Right kidney (tissue), 1 donor: ENCODE data around the gene DNAJA2.
"Not testable (repeated sequence)": the region's sequence is repeated elsewhere in the genome, so short reads cannot be mapped to it uniquely, and the experiment has no call there.

Source experiments
- DNase-seq: peaks from one replicate; pipeline ENCODE4 v3.0.0-alpha.2; 2016

DNAJA2 gene

DNA sequence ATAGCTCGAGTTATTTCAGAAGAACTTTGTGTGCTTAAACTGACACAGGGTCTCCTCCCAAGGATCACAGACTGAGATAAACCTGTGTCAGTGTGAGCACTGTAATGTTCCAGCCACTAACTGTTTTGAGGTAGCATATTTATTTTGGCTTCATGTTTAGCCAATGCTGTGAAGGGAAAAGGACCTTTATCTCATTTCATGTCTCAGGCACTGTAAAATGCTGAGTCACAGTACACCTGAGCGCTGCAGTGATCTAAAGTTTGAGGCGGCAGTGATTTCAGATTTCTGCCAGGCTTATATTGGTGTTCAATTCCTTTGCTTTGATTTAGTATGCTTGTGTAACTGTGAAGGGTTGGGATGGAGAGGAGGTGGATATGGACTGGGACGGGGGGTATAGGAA lies 3.1 kb upstream of the DNAJA2 start:
- no peak for DNase-seq

DNA sequence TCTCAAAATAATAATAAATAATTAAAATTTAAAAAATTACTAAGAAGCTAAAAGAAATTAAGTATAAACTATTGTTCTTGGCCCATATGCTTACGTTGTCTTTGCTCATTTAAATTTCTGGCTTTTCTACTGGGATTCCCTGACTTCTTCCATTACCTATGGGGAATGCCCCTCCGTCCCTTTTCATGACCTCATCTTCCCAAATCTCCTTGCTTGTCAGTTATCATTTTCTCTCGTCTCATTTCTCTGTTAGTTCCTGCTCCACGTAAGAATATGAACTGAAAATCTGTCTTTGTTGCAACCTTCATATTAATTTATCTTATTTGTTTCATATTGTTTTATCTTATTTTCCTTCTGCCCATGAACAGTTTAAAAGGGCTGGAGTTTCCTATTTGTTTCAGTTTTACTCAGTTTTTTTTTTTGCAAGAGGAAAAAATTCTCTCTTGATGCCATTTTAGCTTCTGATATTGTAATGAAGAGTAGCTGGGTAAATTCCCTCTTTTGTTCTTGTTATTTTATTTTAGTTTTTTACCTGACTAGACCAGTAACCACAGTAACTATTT lies 2.5 kb upstream of the DNAJA2 start:
- DNase-seq = no peak

DNA sequence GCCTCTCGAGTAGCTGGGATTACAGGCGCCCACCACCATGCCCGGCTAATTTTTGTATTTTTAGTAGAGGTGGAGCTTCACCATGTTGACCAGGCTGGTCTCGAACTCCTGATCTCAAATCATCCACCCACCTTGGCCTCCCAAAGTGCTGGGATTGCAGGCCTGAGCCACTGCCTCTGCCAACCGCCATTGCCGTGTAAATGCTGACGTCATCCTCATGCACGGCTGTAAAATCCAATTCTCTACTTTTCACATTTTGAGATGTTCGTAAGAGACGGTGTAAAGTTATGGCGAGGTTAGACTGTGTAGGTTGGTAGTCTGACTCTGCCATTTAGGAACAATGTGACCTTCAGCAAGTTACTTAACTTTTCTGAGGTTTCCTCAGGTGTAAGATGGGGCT lies 1.7 kb upstream of the DNAJA2 start:
- DNase-seq = no peak

DNA sequence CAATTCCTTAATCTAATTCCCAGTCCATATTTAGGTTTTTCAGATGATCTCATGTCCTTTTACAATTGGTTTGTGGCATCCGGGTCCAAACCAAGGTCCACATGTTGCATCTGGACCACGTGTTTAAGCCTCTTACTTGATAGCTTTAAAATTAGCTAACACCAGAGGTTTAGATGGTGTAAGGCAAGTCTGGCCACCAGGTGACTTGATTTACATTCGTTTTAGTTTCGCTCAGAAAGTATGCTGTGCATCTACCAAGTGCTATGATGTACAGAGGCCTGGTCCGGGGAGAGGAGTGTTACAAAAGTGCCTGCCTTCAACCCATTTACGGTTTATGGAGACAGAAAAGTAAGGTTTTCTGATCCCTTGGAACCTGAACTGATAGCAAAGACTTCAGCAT lies 878 bp upstream of the DNAJA2 start:
- peak; percentile 12 for DNase-seq

DNA sequence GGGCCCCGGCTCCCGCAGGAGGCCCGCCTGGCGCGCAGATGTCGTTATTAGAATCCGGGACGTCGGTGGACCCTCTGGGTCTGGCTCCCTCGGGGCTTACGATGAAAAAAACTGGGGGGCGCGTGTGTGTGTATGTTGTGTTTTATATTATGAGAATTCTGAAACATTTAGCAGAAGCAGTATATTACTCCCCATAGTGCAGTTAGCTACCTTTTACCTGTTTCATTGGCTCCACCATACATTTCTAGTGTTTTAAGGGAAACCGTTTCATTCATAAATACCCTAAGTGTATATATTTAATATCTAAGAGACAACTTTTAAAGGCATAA lies 486 bp upstream of the DNAJA2 start:
- DNase-seq = no peak

DNA sequence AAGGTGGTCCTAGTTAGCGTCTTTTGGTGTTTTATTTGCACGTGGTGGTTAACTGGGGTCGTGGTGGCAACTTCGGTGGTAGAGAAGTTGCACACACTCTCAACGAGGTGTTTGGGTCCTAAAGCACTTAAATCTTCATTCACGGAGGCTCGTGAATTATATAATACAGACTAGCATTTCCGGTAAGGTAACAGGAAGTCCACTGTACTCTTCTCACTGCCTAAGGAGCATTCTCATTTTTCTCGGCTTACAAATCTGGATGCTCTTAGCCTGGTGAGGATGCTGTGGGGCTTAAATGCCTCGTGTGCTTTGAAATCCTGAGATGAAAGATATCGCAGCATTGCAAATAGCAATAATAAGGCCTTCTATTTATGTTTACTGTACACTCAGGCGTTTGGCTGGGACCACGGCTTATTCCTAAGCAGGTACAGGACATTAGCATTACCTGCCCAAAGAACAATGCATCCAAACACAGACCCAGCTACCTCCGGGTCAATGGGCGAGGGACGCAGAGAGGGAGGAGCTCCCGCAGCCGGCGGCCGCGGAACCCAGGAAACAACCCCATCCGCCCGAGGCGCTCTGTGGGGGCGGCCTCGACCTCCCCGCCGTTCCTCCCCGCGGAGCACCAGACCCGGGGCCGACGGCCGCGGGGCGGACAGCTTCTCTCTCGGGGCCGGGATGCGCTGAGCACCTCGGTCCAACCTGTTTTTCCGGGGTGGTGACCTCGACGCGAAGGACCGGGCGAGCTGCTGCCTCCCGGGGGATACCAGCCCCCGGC lies 856 bp downstream of the DNAJA2 start:
- peak; percentile 76 for DNase-seq

DNA sequence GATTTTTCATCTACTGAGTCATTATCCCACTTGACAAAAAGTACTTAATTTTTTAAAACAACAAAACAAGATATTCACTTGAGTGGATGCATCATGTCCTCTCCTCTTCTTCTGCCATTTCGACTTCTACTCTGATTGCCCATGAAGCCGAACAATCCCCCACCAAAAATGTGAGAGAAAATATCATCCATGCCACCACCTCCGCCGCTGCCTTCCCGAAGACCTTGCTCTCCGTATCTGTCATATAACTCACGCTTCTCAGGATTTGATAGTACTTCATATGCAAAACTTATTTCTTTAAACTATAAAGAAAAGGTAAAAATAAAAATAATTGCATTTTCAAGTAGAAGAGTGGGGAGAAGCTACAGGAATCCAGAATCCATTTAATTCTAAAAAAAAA lies 2.2 kb downstream of the DNAJA2 start:
- no peak for DNase-seq

DNA sequence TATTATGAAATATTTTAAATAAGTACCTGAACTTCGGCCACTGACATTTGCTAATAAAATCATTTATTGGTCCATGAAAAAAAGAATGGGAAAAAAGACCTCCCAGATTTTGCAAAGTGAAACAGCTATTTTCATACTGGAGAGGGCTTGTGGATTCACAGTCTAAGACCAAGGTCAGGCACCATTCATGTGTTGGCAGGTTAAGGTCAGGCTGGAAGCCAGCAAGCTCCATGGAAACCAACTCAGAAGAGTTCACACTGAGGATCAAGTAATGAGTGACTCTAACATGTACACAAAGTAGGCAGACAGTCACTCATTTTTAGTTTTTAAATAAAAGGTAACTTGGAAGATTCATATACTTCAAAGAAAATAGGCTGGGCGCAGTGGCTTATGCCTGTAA lies 3.4 kb downstream of the DNAJA2 start:
- DNase-seq = no peak

DNA sequence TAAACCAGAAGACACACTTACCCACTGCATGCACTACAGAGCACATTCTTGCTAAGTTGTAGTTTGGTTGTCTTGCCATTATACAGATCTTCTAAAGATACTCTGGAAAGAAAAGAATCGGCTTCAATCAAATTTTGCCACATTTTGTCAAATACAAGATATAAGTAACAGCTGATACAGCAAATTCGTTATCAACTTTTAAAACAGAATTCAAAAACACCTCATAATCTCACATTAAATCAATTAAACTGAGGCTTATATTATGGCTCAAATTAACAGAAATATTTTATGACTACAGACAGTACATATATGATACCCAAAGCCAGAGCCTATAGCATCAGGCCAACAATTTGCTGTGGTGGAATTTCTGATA lies 5.4 kb downstream of the DNAJA2 start:
- DNase-seq = no peak

DNA sequence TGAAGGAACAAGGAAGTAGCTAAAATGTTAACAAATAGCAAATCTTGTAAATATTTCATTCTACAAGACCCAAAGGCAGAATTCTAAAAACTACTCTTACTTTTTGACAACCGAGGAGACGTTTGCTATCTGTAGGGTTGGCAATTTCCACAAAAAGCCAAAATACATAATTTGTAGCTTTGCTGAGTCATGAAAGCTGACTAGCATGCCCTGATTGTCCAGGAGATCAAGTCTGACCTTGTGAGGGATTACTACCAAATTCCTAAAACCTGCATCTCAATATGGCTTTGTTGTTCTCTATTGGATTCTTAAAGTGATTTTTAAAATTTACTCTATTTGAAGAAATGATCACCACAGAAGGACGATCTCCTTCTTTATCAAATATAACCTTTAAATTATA lies 10.8 kb downstream of the DNAJA2 start:
- DNase-seq = no peak

DNA sequence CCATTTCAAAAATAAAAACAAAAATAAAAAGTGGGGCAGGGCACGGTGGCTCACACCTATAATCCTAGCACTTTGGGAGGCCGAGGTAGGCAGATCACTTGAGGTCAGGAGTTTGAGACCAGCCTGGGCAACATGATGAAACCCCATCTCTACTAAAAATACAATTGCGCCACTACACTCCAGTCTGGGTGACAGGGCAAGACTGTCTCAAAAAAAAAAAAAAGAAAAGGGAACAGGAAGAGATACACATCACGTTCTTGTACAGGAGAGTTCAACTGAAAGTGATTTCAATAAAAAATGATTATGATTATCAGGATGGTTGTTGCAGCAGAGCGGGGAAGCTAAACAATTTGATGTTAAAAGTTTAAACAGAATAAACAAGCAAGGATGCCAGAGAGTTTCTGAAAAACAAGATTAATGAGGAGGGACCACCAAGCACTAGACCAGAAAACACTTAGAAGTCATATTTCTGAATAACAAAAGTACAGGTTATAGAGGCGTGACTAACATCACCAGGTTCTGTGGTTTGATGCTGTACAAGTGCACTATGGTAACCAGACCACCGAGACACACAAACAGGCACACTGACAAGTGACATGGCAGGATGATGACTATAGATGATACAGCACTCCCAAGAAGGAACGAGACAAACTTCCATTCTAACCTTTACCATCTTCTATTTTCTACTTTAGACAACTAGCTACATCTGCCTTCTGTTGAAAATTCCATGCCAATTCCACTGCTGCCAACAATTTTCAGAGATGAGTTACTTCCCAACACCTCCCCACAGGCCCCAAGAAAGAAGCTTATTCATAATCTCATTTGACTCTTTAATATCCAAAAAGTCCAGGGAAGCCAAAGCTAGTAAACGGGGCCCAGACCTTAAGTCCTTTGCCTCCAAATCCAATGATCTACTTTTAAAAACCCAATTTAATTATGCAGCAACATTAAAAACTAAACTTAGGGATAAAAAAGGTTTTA lies 11.8 kb downstream of the DNAJA2 start:
- DNase-seq = no peak

DNA sequence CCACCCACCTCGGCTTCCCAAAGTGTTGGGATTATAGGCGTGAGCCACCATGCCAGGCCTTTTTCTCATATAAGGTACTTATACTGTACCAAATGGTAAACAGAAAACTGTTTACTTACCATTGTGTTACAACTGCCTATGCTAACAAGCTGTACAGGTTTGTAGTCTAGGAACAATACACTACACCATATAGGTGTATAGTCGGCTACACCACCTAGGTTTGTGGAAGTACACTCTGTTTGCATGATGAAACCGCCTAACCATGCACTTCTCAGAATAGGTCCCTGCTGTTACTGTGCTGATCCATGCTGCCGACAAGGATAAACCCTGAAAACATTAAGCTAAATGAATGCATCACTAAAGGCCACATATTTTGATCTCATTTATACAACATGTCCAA lies 18.9 kb downstream of the DNAJA2 start:
- DNase-seq = no peak

DNA sequence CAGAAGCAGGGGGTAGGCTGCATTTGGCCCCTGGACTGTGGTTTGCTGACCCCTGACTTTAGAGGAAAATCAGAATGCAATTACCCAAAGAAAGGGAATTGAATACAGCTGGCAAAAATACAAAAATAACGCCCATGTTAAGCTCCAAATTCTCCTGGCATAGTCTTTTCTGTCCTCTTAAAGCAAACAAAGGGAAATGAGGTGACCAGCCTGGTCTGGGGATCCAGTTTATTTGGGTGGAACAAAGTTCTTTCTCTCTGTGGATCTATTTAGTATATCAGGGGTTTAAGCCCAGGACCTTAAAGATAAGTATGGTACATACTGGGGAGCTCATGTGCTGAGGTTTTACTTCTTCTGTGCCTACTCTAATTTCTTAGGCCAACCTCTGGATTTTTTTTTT lies 23.5 kb downstream of the DNAJA2 start:
- no peak for DNase-seq

DNA sequence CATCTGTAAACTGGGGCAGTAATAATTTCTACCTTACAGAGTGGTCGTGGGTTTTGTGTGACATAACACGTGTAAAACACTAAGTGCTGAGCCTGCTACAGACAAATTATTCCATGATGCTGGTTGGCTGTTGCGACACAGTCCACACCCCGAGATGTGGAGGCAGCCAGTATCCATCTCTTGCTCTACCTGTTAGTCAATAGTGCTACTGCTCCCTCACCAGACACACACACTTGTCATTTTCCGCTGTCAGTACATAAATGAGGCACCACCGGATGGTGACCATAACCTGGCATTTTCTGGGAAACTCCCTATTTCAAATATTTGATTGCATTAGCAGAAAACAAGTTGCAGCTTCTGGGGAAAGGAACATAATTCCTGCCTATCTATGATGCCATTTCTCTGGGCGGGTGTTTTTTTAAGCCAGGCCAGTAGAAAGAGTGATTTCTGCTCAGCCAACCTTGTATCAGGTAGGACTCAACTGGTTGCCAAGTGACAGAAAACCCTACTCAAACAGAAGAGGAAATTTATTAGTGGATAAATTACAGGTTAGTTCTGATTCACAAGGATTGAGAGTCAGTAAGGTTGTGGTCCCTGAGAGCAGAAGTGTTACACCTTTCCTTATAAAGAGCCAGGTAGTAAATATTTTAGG lies 24.1 kb downstream of the DNAJA2 start:
- no peak for DNase-seq

DNA sequence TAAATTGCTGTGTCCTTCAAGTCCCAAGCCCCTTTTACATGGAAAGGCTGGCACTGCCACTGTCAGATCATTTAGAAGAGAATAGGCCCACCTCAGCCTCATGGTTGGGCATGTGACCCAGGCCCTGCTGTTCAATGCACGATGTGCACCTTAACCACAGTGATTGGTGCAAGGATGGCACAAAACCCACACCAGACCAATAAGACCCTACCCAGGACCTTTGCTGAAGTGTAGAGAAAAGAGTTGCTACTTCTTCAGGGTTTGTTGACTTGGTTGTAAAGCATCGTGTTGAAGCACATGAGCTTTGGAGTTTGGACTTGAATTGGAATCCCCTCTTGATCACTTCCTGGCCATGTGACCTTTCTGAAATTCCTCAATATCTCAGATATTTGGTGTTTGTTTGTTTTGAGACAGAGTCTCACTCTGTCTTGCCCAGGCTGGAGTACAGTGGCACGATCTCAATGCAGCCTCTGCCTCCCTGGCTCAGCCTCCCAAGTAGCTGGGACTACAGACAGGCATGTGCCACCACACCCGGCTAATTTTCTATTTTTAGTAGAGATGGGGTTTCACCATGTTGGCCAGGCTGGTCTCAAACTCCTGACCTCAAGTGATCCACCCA lies 24.8 kb downstream of the DNAJA2 start:
- no peak for DNase-seq

DNA sequence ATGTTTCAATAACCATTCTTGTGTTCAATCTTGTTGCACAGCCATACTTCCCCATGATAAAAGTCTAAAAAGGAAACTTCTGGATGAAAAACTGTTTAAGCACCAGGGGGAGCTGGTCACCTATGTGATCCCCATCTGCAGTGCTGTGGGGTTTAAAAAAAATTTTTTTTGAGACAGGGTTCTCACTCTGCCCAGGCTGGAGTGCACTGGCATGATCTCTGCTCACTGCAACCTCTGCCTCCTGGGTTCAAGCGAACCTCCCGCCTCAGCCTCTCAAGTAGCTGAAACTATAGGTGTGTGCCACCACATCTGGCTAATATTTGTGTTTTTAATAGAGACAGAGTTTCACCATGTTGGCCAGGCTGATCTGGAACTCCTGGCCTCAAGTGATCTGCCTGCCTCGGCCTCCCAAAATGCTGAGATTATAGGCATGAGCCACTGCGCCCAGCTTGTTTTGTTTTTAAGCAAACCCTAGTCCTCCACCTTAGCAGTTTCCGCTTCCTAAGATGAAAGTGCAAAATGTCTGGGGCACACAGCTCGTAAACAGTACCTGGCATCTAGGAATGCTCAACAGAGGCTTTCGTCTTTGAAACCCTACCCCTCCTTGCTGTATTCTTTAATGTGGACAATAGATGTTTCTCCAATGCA lies 25.4 kb downstream of the DNAJA2 start:
- peak; percentile 16 for DNase-seq

DNA sequence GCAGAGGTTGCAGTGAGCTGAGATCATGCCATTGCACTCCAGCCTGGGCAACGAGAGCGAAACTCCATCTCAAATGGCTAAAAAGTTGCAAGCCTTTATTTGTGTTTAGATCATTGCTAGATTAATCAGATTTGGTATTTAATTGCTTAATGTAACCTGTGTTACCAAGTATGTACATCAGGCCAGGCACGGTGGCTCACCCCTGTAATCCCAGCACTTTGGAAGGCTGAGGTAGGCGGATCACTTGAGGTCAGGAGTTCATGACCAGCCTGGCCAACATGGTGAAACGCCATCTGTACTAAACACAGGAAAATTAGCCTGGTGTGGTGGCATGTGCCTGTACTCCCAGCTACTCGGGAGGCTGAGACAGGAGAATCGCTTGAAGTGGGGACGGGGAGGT lies 28.8 kb downstream of the DNAJA2 start:
- not testable (repeated sequence) for DNase-seq

DNA sequence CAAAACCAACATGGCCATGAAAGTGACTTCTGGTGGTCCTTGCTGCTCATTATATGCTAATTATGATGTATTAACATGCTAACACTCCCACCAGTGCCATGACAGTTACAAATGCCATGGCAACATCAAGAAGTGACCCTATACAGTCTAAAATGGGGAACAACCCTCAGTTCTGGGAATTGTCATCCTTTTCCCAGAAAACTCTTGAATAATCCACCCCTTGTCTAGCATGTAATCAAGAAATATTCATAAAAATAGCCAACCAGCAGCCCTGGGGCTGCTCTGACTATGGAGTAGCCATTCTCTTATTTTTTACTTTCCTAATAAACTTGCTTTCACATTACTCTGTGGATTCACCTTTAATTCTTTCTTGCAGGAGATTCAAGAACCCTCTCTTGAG lies 35.9 kb downstream of the DNAJA2 start:
- no peak for DNase-seq

DNA sequence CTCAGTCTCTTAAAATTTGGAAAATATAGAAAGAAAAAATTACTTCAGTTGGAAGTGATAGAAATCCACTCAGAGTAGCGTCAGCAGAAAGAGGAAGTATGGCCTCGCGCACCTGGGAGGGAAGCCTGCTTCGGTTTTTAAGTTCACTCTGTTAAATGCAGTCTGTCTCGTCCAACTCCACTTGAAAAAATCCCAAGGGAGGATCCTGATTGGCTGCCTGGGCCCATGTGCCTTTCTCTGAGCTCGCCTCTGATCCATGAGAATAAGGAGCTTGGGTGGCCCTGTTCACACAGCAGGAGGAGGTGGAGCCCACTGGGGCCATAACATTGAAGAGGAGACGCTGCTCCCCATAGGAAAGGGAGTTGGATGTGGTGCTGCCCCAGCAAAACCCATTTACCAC lies 40.7 kb downstream of the DNAJA2 start:
- DNase-seq = no peak

DNA sequence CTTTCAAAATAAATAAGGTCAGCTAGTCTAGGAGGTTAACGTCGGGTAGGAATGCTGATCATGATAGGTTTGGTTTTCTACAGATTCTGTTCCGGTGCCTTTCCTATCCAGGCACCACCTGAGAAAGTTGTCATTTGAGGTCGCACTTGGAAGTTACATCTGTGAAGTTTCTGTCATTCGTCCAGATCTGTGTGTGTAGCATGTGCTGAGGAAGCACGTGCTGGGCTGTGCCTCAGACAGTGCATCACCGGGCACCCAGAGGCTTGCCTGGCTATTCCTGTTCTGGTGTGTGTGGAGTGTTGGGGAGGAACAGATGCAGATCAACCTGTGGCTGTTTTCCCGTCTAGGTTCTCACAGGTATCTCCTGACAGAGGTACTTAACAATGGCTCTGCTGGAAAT lies 42.6 kb downstream of the DNAJA2 start:
- no peak for DNase-seq

DNA sequence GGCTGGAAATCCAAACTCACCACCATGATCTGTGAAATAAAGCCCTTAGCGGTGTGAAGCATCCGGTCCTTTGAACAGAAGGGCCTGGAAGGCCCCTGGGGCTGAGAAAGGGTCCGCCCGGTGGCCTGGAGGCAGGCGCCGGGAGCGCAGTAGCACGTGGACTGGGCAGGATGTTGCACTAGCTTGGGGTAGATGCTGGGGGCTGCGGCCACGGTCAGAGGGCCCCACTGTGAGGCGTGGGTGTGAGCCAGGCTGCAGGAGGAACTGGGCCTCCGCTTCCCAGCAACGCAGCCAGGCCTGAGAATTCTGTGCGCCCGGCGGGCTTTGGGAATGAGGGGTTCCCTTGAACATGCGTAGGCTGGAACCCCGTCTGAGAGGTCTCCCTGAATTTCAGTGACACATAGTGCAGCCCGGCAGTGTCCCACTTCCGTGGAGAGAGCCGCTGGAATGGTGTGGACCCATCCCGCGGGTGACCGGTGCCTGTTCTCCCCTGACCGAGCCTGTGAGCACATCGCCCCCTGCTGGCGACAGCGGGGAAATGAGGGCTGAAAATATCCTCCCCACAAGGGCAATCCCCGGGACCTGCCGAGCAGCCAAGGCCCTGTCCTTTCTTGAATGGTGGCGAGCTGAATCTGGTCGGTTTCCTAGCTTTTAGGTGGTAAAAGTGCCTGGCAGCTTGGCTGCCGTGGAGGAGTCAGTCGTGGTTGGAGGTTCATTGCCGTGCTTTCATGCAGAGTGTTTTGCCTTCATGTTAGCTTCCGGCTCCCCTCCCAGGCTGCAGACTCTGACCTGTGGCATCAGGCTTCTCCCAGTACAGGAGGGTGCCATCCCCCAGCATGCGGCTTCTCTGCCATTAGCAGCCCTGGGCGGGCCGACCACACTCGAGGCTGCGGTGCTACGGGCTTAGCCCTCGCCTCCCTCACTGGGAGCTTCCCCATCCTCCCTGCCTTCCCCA lies 43.8 kb downstream of the DNAJA2 start:
- peak; percentile 45 for DNase-seq
